ENCODE measurements around the gene BLVRB. TPM values are rescaled to one million over a fixed set of nuclear protein-coding genes. Genes with fewer than 3 reads are reported as not detected.

BLVRB gene
- polyA plus RNA-seq, 1 donor (not counting 4 experiments of a cell fraction or from before 2014, with no cell fraction given), result 52.5 TPM

DNA sequence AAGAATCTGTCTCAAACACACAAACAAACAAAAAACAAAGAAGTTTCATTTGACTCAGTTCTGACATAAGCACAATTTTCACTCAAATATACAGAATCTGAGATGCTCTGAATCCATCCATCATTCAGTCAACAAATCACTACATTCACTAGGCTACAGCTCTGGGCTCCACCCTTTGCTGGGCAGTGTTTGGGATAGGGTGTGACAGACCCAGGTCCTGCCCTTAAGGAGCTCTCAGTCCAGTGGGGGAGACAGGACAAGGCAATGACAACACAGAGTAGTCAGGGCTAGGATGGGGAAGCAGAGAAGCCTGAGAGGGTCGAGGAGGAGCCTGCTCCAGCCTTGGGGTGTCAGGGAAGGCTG lies 46.5 kb upstream of the BLVRB start:
- no peak overlapping the region for H3K9ac ChIP-seq (ENCODE audit: control insufficient read depth, extremely low read depth, insufficient read depth, low read length)
- peaks cover 43% of the 10 kb centered on the region for H3K27me3 ChIP-seq (ENCODE audit: control insufficient read depth, extremely low read depth, insufficient read depth, low read length)
- no peaks in the 10 kb centered on the region for H4K20me1 ChIP-seq (ENCODE audit: control insufficient read depth, extremely low read depth, insufficient read depth, low read length)
- TF ChIP-seq, protein P1, sequence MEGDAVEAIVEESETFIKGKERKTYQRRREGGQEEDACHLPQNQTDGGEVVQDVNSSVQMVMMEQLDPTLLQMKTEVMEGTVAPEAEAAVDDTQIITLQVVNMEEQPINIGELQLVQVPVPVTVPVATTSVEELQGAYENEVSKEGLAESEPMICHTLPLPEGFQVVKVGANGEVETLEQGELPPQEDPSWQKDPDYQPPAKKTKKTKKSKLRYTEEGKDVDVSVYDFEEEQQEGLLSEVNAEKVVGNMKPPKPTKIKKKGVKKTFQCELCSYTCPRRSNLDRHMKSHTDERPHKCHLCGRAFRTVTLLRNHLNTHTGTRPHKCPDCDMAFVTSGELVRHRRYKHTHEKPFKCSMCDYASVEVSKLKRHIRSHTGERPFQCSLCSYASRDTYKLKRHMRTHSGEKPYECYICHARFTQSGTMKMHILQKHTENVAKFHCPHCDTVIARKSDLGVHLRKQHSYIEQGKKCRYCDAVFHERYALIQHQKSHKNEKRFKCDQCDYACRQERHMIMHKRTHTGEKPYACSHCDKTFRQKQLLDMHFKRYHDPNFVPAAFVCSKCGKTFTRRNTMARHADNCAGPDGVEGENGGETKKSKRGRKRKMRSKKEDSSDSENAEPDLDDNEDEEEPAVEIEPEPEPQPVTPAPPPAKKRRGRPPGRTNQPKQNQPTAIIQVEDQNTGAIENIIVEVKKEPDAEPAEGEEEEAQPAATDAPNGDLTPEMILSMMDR (optimal IDR thresholded peaks at IDR 0.05 in 1 of 3, IDR thresholded peaks at IDR 0.05 in 1 of 3, conservative IDR thresholded peaks at IDR 0.05 in 1 of 3; ENCODE audit: extremely low read depth in 1 of 3, insufficient read depth in 2 of 3, low read length in 3 of 3), result no peak
- no peak for TF ChIP-seq EZH2 (IDR thresholded peaks at IDR 0.05; ENCODE audit: low read length)
- H2AFZ ChIP-seq (ENCODE audit: control insufficient read depth, low read length), result no peak overlapping the region
- dilution Hi-C loops (cut with MboI; ENCODE audit: extremely low pct_ligation_motif_present, low sequenced_read_pairs), result no loop called here
- DNase-seq (ENCODE audit: low read depth, low spot score) (no peak), FAIRE-seq (no peak)
- no peak overlapping the region for H3K27ac ChIP-seq (ENCODE audit: control insufficient read depth, insufficient read depth, low read length)
- H3K36me3 ChIP-seq (ENCODE audit: control insufficient read depth in 2 of 2, extremely low read depth in 1 of 2, insufficient read depth in 2 of 2, low read length in 2 of 2), result no peaks in the 10 kb centered on the region
- H3K4me2 ChIP-seq (ENCODE audit: control insufficient read depth, extremely low read depth, insufficient read depth, low read depth, low read length), result no peak overlapping the region
- no peaks in the 10 kb centered on the region for H3K4me1 ChIP-seq (ENCODE audit: control insufficient read depth, extremely low read depth, insufficient read depth, low read length)
- no peaks in the 10 kb centered on the region for H3K79me2 ChIP-seq (ENCODE audit: control insufficient read depth, insufficient read depth, low read length)
- no peak overlapping the region for H3K4me3 ChIP-seq (ENCODE audit: control insufficient read depth in 2 of 3, extremely low read depth in 1 of 3, insufficient read depth in 2 of 3, low read depth in 1 of 3, low read length in 3 of 3)
- H3K9me1 ChIP-seq (ENCODE audit: control insufficient read depth, extremely low read depth, insufficient read depth, low read length), result no peaks in the 10 kb centered on the region
- no peaks in the 10 kb centered on the region for H3K9me3 ChIP-seq (ENCODE audit: control insufficient read depth, low read depth, low read length)

DNA sequence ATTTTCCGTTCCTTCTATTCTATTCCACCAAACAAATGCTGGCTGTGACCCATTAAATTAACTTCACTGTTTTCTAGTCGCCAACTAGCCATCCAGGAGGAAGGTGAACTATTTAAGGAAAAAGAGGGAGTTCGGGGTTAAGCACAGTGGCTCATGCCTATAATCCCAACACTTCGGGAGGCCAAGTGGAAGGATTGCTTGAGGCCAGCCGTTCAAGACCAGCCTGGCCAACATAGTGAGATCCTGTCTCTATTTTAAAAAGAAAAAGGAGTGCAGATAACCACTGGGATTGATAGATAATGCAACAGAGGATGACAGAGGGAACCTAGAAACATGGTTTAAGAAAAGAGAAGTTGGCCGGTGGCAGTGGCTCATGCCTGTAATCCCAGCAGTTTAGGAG lies 45.9 kb upstream of the BLVRB start:
- Histone ChIP-seq H3K79me2 (ENCODE audit: control insufficient read depth, insufficient read depth, low read length) (no peaks in the 10 kb centered on the region), H3K9me3 (ENCODE audit: control insufficient read depth, low read depth, low read length) (no peaks in the 10 kb centered on the region), H3K27ac (ENCODE audit: control insufficient read depth, insufficient read depth, low read length) (no peak overlapping the region), H3K4me3 (ENCODE audit: control insufficient read depth in 2 of 3, extremely low read depth in 1 of 3, insufficient read depth in 2 of 3, low read depth in 1 of 3, low read length in 3 of 3) (no peak overlapping the region), H3K27me3 (ENCODE audit: control insufficient read depth, extremely low read depth, insufficient read depth, low read length) (peaks cover 43% of the 10 kb centered on the region), H3K4me2 (ENCODE audit: control insufficient read depth, extremely low read depth, insufficient read depth, low read depth, low read length) (no peak overlapping the region), H4K20me1 (ENCODE audit: control insufficient read depth, extremely low read depth, insufficient read depth, low read length) (no peaks in the 10 kb centered on the region), H3K4me1 (ENCODE audit: control insufficient read depth, extremely low read depth, insufficient read depth, low read length) (no peaks in the 10 kb centered on the region), H3K9ac (ENCODE audit: control insufficient read depth, extremely low read depth, insufficient read depth, low read length) (no peak overlapping the region), H3K36me3 (ENCODE audit: control insufficient read depth in 2 of 2, extremely low read depth in 1 of 2, insufficient read depth in 2 of 2, low read length in 2 of 2) (no peaks in the 10 kb centered on the region), H3K9me1 (ENCODE audit: control insufficient read depth, extremely low read depth, insufficient read depth, low read length) (no peaks in the 10 kb centered on the region), H2AFZ (ENCODE audit: control insufficient read depth, low read length) (no peak overlapping the region)
- FAIRE-seq (no peak), DNase-seq (ENCODE audit: low read depth, low spot score) (no peak)
- dilution Hi-C loops (cut with MboI; ENCODE audit: extremely low pct_ligation_motif_present, low sequenced_read_pairs), result no loop called here
- no peak for TF ChIP-seq EZH2 (IDR thresholded peaks at IDR 0.05; ENCODE audit: low read length)
- TF ChIP-seq, protein P1 (optimal IDR thresholded peaks at IDR 0.05 in 1 of 3, IDR thresholded peaks at IDR 0.05 in 1 of 3, conservative IDR thresholded peaks at IDR 0.05 in 1 of 3; ENCODE audit: extremely low read depth in 1 of 3, insufficient read depth in 2 of 3, low read length in 3 of 3), result no peak
